Stimulated activated CD4-positive, alpha-beta T cell treated with anti-CD3 and anti-CD28 coated beads, Interleukin-1b, Interleukin-23, amount 100 ng/mL, for 48 hours (primary cell): ENCODE measurements around the gene ORC4.

ENCODE experiments used
- DNase-seq: peaks from one replicate; pipeline ENCODE4 v3.0.0-alpha.2; 2020

Gene ORC4

GRCh38 chr2:147925886-147926285 is 94.7 kb downstream of the ORC4 start:
- no peak for DNase-seq

GRCh38 chr2:147924647-147925046 is 95.9 kb downstream of the ORC4 start:
- DNase-seq, result no peak

GRCh38 chr2:147923846-147924245 is 96.7 kb downstream of the ORC4 start:
- no peak for DNase-seq

- no peak for DNase-seq
Observed at GRCh38 chr2:147917161-147917560, 103.4 kb downstream of the ORC4 start.

GRCh38 chr2:147916723-147917122 is 103.8 kb downstream of the ORC4 start:
- DNase-seq, result no peak

GRCh38 chr2:147916067-147916466 is 104.5 kb downstream of the ORC4 start:
- DNase-seq, result no peak

- DNase-seq, result no peak
Observed at GRCh38 chr2:147913701-147914480, 106.6 kb downstream of the ORC4 start.

- DNase-seq, result no peak
Observed at GRCh38 chr2:147910990-147911473, 109.5 kb downstream of the ORC4 start.

GRCh38 chr2:147909178-147909577 is 111.4 kb downstream of the ORC4 start:
- no peak for DNase-seq

- no peak for DNase-seq
Observed at GRCh38 chr2:147904051-147904450, 116.5 kb downstream of the ORC4 start.

- DNase-seq, result no peak
Observed at GRCh38 chr2:147888680-147889079, 131.9 kb downstream of the ORC4 start.

GRCh38 chr2:147886136-147886535 is 134.4 kb downstream of the ORC4 start:
- no peak for DNase-seq

- DNase-seq, result no peak
Observed at GRCh38 chr2:147884830-147885229, 135.7 kb downstream of the ORC4 start.

- no peak for DNase-seq
Observed at GRCh38 chr2:147882631-147883030, 137.9 kb downstream of the ORC4 start.
